Trophoblast cell (in vitro differentiated cells and primary cell): Measurements from ENCODE around the gene LGALS9.
"Not testable (repeated sequence)": the region's sequence is repeated elsewhere in the genome, so short reads cannot be mapped to it uniquely, and the experiment has no call there.

Experiments used
- DNase-seq, 2 donors: peaks; one replicate each; pipeline ENCODE4 v3.0.0-alpha.2; 2016
- H2AFZ ChIP-seq: 2 replicates; pipeline ENCODE4 v1.6.1; 2013; ENCODE audit warnings: low read length, moderate library complexity, mild to moderate bottlenecking; ENCODE audit not compliant: insufficient read depth, poor library complexity
- H2AK5ac ChIP-seq: 2 replicates; pipeline ENCODE4 v1.6.1; 2013; ENCODE audit warnings: mild to moderate bottlenecking, low read length
- H2BK120ac ChIP-seq: 2 replicates; pipeline ENCODE4 v1.6.1; 2013; ENCODE audit warnings: low read length, mild to moderate bottlenecking, moderate library complexity; ENCODE audit not compliant: insufficient read depth, poor library complexity
- H2BK12ac ChIP-seq: 2 replicates; pipeline ENCODE4 v1.6.1; 2013; ENCODE audit warnings: mild to moderate bottlenecking, low read length, moderate library complexity
- H2BK5ac ChIP-seq: 2 replicates; pipeline ENCODE4 v1.6.1; 2013; ENCODE audit warnings: low read length, low read depth, moderate library complexity, mild to moderate bottlenecking; ENCODE audit not compliant: poor library complexity
- H3K14ac ChIP-seq: 2 replicates; pipeline ENCODE4 v1.6.1; 2013; ENCODE audit warnings: mild to moderate bottlenecking, low read length
- H3K18ac ChIP-seq: 2 replicates; pipeline ENCODE4 v1.6.1; 2013; ENCODE audit warnings: mild to moderate bottlenecking, low read length
- H3K23ac ChIP-seq: 2 replicates; pipeline ENCODE4 v1.6.1; 2013; ENCODE audit warnings: low read length
- H3K27ac ChIP-seq: 2 replicates; pipeline ENCODE4 v1.5.1; 2013; ENCODE audit warnings: low read depth, mild to moderate bottlenecking, inconsistent platforms, low read length, moderate library complexity
- H3K27me3 ChIP-seq: 2 replicates; pipeline ENCODE4 v1.6.1; 2013; ENCODE audit warnings: inconsistent platforms, mild to moderate bottlenecking, low read length, moderate library complexity; ENCODE audit not compliant: insufficient read depth
- H3K36me3 ChIP-seq, 2 experiments: 1 replicate in 1 of 2; 2 replicates in 1 of 2; pipeline ENCODE4 v1.6.1; 2013; ENCODE audit warnings: low read length in 2 of 2, mild to moderate bottlenecking in 2 of 2, moderate library complexity in 1 of 2; ENCODE audit not compliant: insufficient read depth in 2 of 2, control insufficient read depth in 1 of 2
- H3K4ac ChIP-seq: 2 replicates; pipeline ENCODE4 v1.6.1; 2013; ENCODE audit warnings: low read depth, mild to moderate bottlenecking, low read length, moderate library complexity
- H3K4me1 ChIP-seq, 2 experiments: 1 replicate in 1 of 2; 2 replicates in 1 of 2; pipeline ENCODE4 v1.6.1; 2013; ENCODE audit warnings: low read length in 2 of 2, mild to moderate bottlenecking in 2 of 2, moderate library complexity in 1 of 2; ENCODE audit not compliant: insufficient read depth in 2 of 2, control insufficient read depth in 1 of 2
- H3K4me2 ChIP-seq: 2 replicates; pipeline ENCODE4 v1.6.1; 2013; ENCODE audit warnings: inconsistent platforms, mild to moderate bottlenecking, low read length, moderate library complexity
- H3K4me3 ChIP-seq: 2 replicates; pipeline ENCODE4 v1.5.1; 2013; ENCODE audit warnings: mild to moderate bottlenecking, low read depth, low read length, inconsistent platforms
- H3K79me1 ChIP-seq: one replicate; pipeline ENCODE4 v1.6.1; 2013; ENCODE audit warnings: low read length
- H3K79me2 ChIP-seq: 2 replicates; pipeline ENCODE4 v1.6.1; 2013; ENCODE audit warnings: low read length, mild to moderate bottlenecking; ENCODE audit not compliant: control insufficient read depth, insufficient read depth, poor library complexity
- H3K9ac ChIP-seq: 2 replicates; pipeline ENCODE4 v1.6.1; 2013; ENCODE audit warnings: mild to moderate bottlenecking, low read length
- H3K9me3 ChIP-seq: 2 replicates; pipeline ENCODE4 v1.6.1; 2013; ENCODE audit warnings: low read depth, mild to moderate bottlenecking, control low read depth, inconsistent platforms, low read length; ENCODE audit not compliant: insufficient read depth
- H4K12ac ChIP-seq: 2 replicates; pipeline ENCODE4 v1.6.1; 2013; ENCODE audit warnings: low read depth, mild to moderate bottlenecking, low read length, moderate library complexity
- H4K8ac ChIP-seq: 2 replicates; pipeline ENCODE4 v1.6.1; 2013; ENCODE audit warnings: low read depth, mild to moderate bottlenecking, low read length, moderate library complexity
- H4K91ac ChIP-seq: one replicate; pipeline ENCODE4 v1.6.1; 2013; ENCODE audit warnings: low read depth, mild to moderate bottlenecking, low read length, moderate library complexity
- WGBS: extraction: QIAGEN DNeasy Blood & Tissue Kit; methylation state at CpG from one replicate; pipeline ENCODE4 v1.1.7; 2013; ENCODE audit warnings: missing lambda C conversion rate; ENCODE audit not compliant: insufficient read length, insufficient coverage; ENCODE audit errors: extremely low coverage; 5-methylcytosine and 5-hydroxymethylcytosine counted together

Gene LGALS9

DNA sequence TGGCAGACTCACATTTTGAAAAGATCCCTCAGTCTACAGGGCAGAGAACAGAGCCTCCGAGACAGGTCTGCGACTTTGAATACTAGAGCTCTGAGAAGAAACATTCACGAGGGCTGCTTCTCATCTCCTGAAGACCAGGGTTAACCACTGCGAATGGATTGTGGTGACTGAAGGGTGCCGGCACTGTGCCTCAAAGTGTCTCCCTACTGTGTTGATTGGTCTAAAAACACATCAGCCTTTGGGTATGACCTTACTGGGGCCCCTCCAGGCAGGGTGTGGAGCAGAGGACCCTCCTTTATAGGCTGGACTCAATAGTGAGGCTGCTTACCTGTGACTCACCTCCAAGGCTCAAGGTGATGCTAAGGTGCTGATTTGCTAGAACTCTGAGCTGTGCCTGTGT is 2.6 kb upstream of the LGALS9 start:
- Histone ChIP-seq H2AK5ac (no peak overlapping the region), H3K36me3 (peaks cover 24 to 25% of the 10 kb centered on the region in 2 experiments), H3K79me1 (peaks cover 2% of the 10 kb centered on the region), H2BK12ac (no peak overlapping the region), H3K4me2 (no peak overlapping the region), H3K4me3 (no peak overlapping the region), H3K14ac (no peak overlapping the region), H3K27ac (no peak overlapping the region), H4K8ac (no peak overlapping the region), H3K9me3 (no peaks in the 10 kb centered on the region), H3K79me2 (no peaks in the 10 kb centered on the region), H4K91ac (no peak overlapping the region), H2BK120ac (no peak overlapping the region), H4K12ac (no peak overlapping the region), H2BK5ac (no peak overlapping the region), H3K4ac (no peak overlapping the region), H3K23ac (no peak overlapping the region), H3K9ac (no peak overlapping the region), H3K4me1 (no peaks in the 10 kb centered on the region), H2AFZ (no peak overlapping the region), H3K18ac (no peak overlapping the region), H3K27me3 (no peaks in the 10 kb centered on the region)
- DNase-seq: no peak
- no CpG with 5 or more reads among the region's 5 CpGs for WGBS

GRCh38 chr17:27629260-27629659 is 1.7 kb upstream of the LGALS9 start:
- peak; percentile 13 to 17 for DNase-seq
- not testable (repeated sequence) for H3K27me3 ChIP-seq, H3K23ac ChIP-seq, H2AFZ ChIP-seq, H3K4me3 ChIP-seq, H3K4me2 ChIP-seq, H2BK120ac ChIP-seq, H3K14ac ChIP-seq, H4K91ac ChIP-seq, H3K9me3 ChIP-seq, H3K4ac ChIP-seq, H3K79me2 ChIP-seq, H3K27ac ChIP-seq, H4K12ac ChIP-seq, H3K9ac ChIP-seq, H3K4me1 ChIP-seq, H3K79me1 ChIP-seq, H2BK12ac ChIP-seq, H2BK5ac ChIP-seq, H3K18ac ChIP-seq, H2AK5ac ChIP-seq, H4K8ac ChIP-seq
- WGBS: no CpG with 5 or more reads among the region's 3 CpGs
- peaks cover 16 to 19% of the 10 kb centered on the region in 2 experiments for H3K36me3 ChIP-seq

DNA sequence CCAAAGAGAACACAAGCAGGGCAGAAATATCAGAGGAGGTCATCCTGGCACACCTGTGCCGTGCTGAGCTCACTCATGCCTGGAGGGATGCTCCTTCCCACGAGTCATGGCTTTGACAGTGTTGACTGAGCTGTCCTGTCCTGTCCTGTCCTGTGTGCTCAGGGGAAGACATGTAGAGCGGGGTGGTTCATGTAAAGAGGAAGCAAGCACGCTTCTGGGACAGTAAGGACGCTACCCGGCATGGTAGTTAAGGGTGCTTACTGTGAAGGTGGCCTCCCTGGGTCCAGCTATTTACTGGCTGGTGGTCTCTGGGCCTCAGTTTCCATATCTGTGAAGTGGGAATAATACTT is 398 bp downstream of the LGALS9 start:
- Histone ChIP-seq H4K91ac (no peak overlapping the region), H2BK120ac (no peak overlapping the region), H3K14ac (no peak overlapping the region), H3K36me3 (peaks cover 4 to 8% of the 10 kb centered on the region in 2 experiments), H4K12ac (no peak overlapping the region), H3K27ac (no peak overlapping the region), H2AK5ac (no peak overlapping the region), H3K79me1 (peaks cover 3% of the 10 kb centered on the region), H3K27me3 (no peaks in the 10 kb centered on the region), H2BK12ac (no peak overlapping the region), H2BK5ac (no peak overlapping the region), H2AFZ (no peak overlapping the region), H3K4me3 (no peak overlapping the region), H3K9ac (no peak overlapping the region), H4K8ac (no peak overlapping the region), H3K18ac (no peak overlapping the region), H3K4ac (no peak overlapping the region), H3K79me2 (no peaks in the 10 kb centered on the region), H3K23ac (no peak overlapping the region), H3K4me2 (no peak overlapping the region), H3K4me1 (no peaks in the 10 kb centered on the region), H3K9me3 (no peaks in the 10 kb centered on the region)
- no peak for DNase-seq
- WGBS: no CpG with 5 or more reads among the region's 6 CpGs

GRCh38 chr17:27631897-27632725 is 1.1 kb downstream of the LGALS9 start:
- no peak overlapping the region for H3K4me2 ChIP-seq
- H4K12ac ChIP-seq: no peak overlapping the region
- H3K27ac ChIP-seq: no peak overlapping the region
- no peak overlapping the region for H3K18ac ChIP-seq
- no peak overlapping the region for H2BK12ac ChIP-seq
- H2AFZ ChIP-seq: no peak overlapping the region
- no peak overlapping the region for H3K23ac ChIP-seq
- WGBS: no CpG with 5 or more reads among the region's 11 CpGs
- H3K79me2 ChIP-seq: no peaks in the 10 kb centered on the region
- H2BK120ac ChIP-seq: no peak overlapping the region
- no peak overlapping the region for H4K91ac ChIP-seq
- H3K79me1 ChIP-seq: peaks cover 3% of the 10 kb centered on the region
- H4K8ac ChIP-seq: no peak overlapping the region
- H3K4ac ChIP-seq: no peak overlapping the region
- no peak overlapping the region for H2AK5ac ChIP-seq
- H3K4me3 ChIP-seq: no peak overlapping the region
- no peak for DNase-seq
- no peaks in the 10 kb centered on the region for H3K4me1 ChIP-seq
- H2BK5ac ChIP-seq: no peak overlapping the region
- H3K27me3 ChIP-seq: no peaks in the 10 kb centered on the region
- H3K14ac ChIP-seq: no peak overlapping the region
- no peaks in the 10 kb centered on the region for H3K9me3 ChIP-seq
- H3K9ac ChIP-seq: no peak overlapping the region
- H3K36me3 ChIP-seq: peaks cover 2 to 6% of the 10 kb centered on the region in 2 experiments
